WTC11 (cell line): Measurements from ENCODE around the gene ABAT. TPM values are rescaled to one million over a fixed set of nuclear protein-coding genes. Genes with fewer than 3 reads are reported as not detected.

Source experiments
- ATAC-seq: fragments of 200-7000 bp; cut with Tn5 transposase; 2 replicates; pipeline ENCODE4 v1.10.0; 2021; ENCODE audit warnings: mild to moderate bottlenecking, moderate library complexity
- CTCF ChIA-PET: fragments of 300-600 bp; sonication (Branson Sonifier 250); formaldehyde crosslinking; loops from one replicate; lab custom pipeline; 2021; ENCODE audit warnings: antibody characterized with exemption; lab: Charles Lee
- POLR2A ChIA-PET: fragments of 350-600 bp; sonication (Branson Sonifier 250); formaldehyde crosslinking; loops from one replicate; lab custom pipeline; 2021; ENCODE audit warnings: antibody characterized with exemption; lab: Charles Lee
- DNase-seq: peaks from one replicate; pipeline ENCODE4 v3.0.0; 2021; ENCODE audit warnings: low spot score
- H3K27ac Mint-ChIP-seq: 2 replicates; pipeline ENCODE4 v1.8.0; 2021; ENCODE audit warnings: mixed read lengths
- H3K27me3 Mint-ChIP-seq: 2 replicates; pipeline ENCODE4 v1.8.0; 2021; ENCODE audit warnings: low read depth, mild to moderate bottlenecking, moderate library complexity, mixed read lengths
- H3K36me3 Mint-ChIP-seq: 2 replicates; pipeline ENCODE4 v1.8.0; 2021; ENCODE audit warnings: mixed read lengths
- H3K4me1 Mint-ChIP-seq: 2 replicates; pipeline ENCODE4 v1.8.0; 2022; ENCODE audit warnings: mixed read lengths
- H3K4me3 Mint-ChIP-seq: 2 replicates; pipeline ENCODE4 v1.8.0; 2021; ENCODE audit warnings: mild to moderate bottlenecking, moderate library complexity, mixed read lengths
- H3K9me3 Mint-ChIP-seq: 2 replicates; pipeline ENCODE4 v1.8.0; 2021; ENCODE audit warnings: mixed read lengths
- ATF1 ChIP-seq: sonication (generic); formaldehyde crosslinking; IDR thresholded peaks from 2 replicates; pipeline ENCODE4 v1.8.1; 2023; ENCODE audit warnings: mild to moderate bottlenecking, moderate library complexity, missing genetic modification reagents
- ATF3 ChIP-seq: sonication (generic); formaldehyde crosslinking; conservative IDR thresholded peaks from 2 replicates; pipeline ENCODE4 v1.8.1; 2022; ENCODE audit warnings: mild to moderate bottlenecking, missing genetic modification reagents
- CREM ChIP-seq: sonication (generic); formaldehyde crosslinking; IDR thresholded peaks from 2 replicates; pipeline ENCODE4 v1.8.1; 2022; ENCODE audit warnings: mild to moderate bottlenecking, missing genetic modification reagents, moderate library complexity
- E2F4 ChIP-seq: sonication (generic); formaldehyde crosslinking; IDR thresholded peaks from 2 replicates; pipeline ENCODE4 v1.8.1; 2022; ENCODE audit warnings: low read depth, mild to moderate bottlenecking, moderate library complexity, missing genetic modification reagents, borderline replicate concordance
- FOXP1 ChIP-seq: sonication (generic); formaldehyde crosslinking; IDR thresholded peaks from 2 replicates; pipeline ENCODE4 v1.8.0; 2022; ENCODE audit warnings: missing genetic modification reagents, mild to moderate bottlenecking, moderate library complexity, borderline replicate concordance
- FOXP4 ChIP-seq: sonication (generic); formaldehyde crosslinking; IDR thresholded peaks from 2 replicates; pipeline ENCODE4 v1.8.0; 2022; ENCODE audit warnings: mild to moderate bottlenecking, missing genetic modification reagents
- GABPB1 ChIP-seq: sonication (generic); formaldehyde crosslinking; IDR thresholded peaks from 2 replicates; pipeline ENCODE4 v1.8.1; 2023; ENCODE audit warnings: mild to moderate bottlenecking, missing genetic modification reagents
- GRHL2 ChIP-seq: fragments of 250-450 bp; sonication (Bioruptor Pico); IDR thresholded peaks from 2 replicates; pipeline ENCODE4 v1.8.0; 2022; ENCODE audit warnings: mild to moderate bottlenecking, moderate library complexity; ENCODE audit not compliant: insufficient replicate concordance, severe bottlenecking
- HMGA2 ChIP-seq: fragments of 250-450 bp; sonication (Bioruptor Pico); IDR thresholded peaks from 2 replicates; pipeline ENCODE4 v1.4.0; 2021; ENCODE audit warnings: mild to moderate bottlenecking, moderate library complexity
- HMGXB4 ChIP-seq: sonication (generic); formaldehyde crosslinking; IDR thresholded peaks from 2 replicates; pipeline ENCODE4 v1.8.1; 2023; ENCODE audit warnings: mild to moderate bottlenecking, moderate library complexity, missing genetic modification reagents
- IRF2 ChIP-seq: sonication (generic); formaldehyde crosslinking; IDR thresholded peaks from 2 replicates; pipeline ENCODE4 v1.8.0; 2022; ENCODE audit warnings: low read depth, missing genetic modification reagents, borderline replicate concordance
- MXD4 ChIP-seq: fragments of 250-450 bp; sonication (Bioruptor Pico); IDR thresholded peaks from 2 replicates; pipeline ENCODE4 v1.8.0; 2021; ENCODE audit warnings: mild to moderate bottlenecking, moderate library complexity, borderline replicate concordance
- NFATC4 ChIP-seq: fragments of 250-450 bp; sonication (Bioruptor Pico); IDR thresholded peaks from 2 replicates; pipeline ENCODE4 v1.9.0; 2021; ENCODE audit warnings: mild to moderate bottlenecking
- NR2C2 ChIP-seq: sonication (generic); formaldehyde crosslinking; IDR thresholded peaks from 2 replicates; pipeline ENCODE4 v1.8.0; 2022; ENCODE audit warnings: mild to moderate bottlenecking, missing genetic modification reagents
- PRRX2 ChIP-seq: fragments of 250-450 bp; sonication (Bioruptor Pico); IDR thresholded peaks from 2 replicates; pipeline ENCODE4 v1.8.0; 2021; ENCODE audit warnings: mild to moderate bottlenecking
- SMAD4 ChIP-seq: sonication (generic); formaldehyde crosslinking; IDR thresholded peaks from 2 replicates; pipeline ENCODE4 v1.8.0; 2022; ENCODE audit warnings: mild to moderate bottlenecking, missing genetic modification reagents
- STAT6 ChIP-seq: sonication (generic); formaldehyde crosslinking; conservative IDR thresholded peaks from 2 replicates; pipeline ENCODE4 v1.8.1; 2023; ENCODE audit warnings: mild to moderate bottlenecking, low read depth, missing genetic modification reagents, moderate library complexity
- TCF7 ChIP-seq: sonication (generic); formaldehyde crosslinking; IDR thresholded peaks from 2 replicates; pipeline ENCODE4 v1.8.0; 2022; ENCODE audit warnings: mild to moderate bottlenecking, low read depth, missing genetic modification reagents, moderate library complexity
- USF2 ChIP-seq: sonication (generic); formaldehyde crosslinking; IDR thresholded peaks from 2 replicates; pipeline ENCODE4 v1.8.1; 2023; ENCODE audit warnings: mild to moderate bottlenecking, missing genetic modification reagents, moderate library complexity
- ZNF138 ChIP-seq: sonication (generic); formaldehyde crosslinking; conservative IDR thresholded peaks from 2 replicates; pipeline ENCODE4 v1.8.1; 2022; ENCODE audit warnings: mild to moderate bottlenecking, moderate library complexity, missing genetic modification reagents
- ZSCAN18 ChIP-seq: fragments of 250-450 bp; sonication (Bioruptor Pico); IDR thresholded peaks from 2 replicates; pipeline ENCODE4 v2.1.2; 2022; ENCODE audit warnings: mild to moderate bottlenecking, moderate library complexity
- total RNA-seq: library from RNA; stranded (reverse); gene quantifications from 3 replicates; pipeline ENCODE4 v1.2.3, GENCODE V29; 2021

ABAT gene
- total RNA-seq, 1 experiment from 2014 or later, result 6.6 TPM

GRCh38 chr16:8648877-8649276 lies 25.5 kb upstream of the ABAT start:
- TF ChIP-seq FOXP4 (CRISPR knock-in tag) (no peak), USF2 (CRISPR knock-in tag) (no peak), STAT6 (CRISPR knock-in tag) (no peak), PRRX2 (CRISPR knock-in tag) (no peak), FOXP1 (CRISPR knock-in tag) (no peak), MXD4 (CRISPR knock-in tag) (no peak), HMGA2 (CRISPR knock-in tag) (no peak), ATF1 (no peak), GRHL2 (CRISPR knock-in tag) (no peak), ZSCAN18 (CRISPR knock-in tag) (no peak), ATF3 (CRISPR knock-in tag) (no peak), NFATC4 (CRISPR knock-in tag) (no peak)
- TF ChIP-seq, all 79 proteins: peak for 0
- H3K36me3 Mint-ChIP-seq, result peaks cover 44% of the 10 kb centered on the region
- peaks cover 5% of the 10 kb centered on the region; the same call in 1 of the 2 replicates for H3K4me1 Mint-ChIP-seq
- H3K9me3 Mint-ChIP-seq, result no peaks in the 10 kb centered on the region
- ChIA-PET POLR2A (no interaction called here), CTCF (interaction anchor here (1.1 to 1.4 kb wide), 2 partner anchors 13 to 77 kb away, joined by 3 to 5 read pairs; no protein-coding TSS in a partner anchor)
- ATAC-seq, result no peak
- no peak overlapping the region; the same call in 1 of the 2 replicates for H3K27ac Mint-ChIP-seq
- DNase-seq, result no peak
- no peaks in the 10 kb centered on the region for H3K27me3 Mint-ChIP-seq
- H3K4me3 Mint-ChIP-seq, result no peak overlapping the region

GRCh38 chr16:8649829-8650554 lies 24.4 kb upstream of the ABAT start:
- Mint-ChIP-seq H3K4me3 (no peak overlapping the region), H3K27ac (no peak overlapping the region)
- POLR2A ChIA-PET, result no interaction called here
- TF ChIP-seq GABPB1 (no peak), TCF7 (CRISPR knock-in tag) (no peak), NR2C2 (CRISPR knock-in tag) (no peak), ATF3 (CRISPR knock-in tag) (no peak), HMGXB4 (CRISPR knock-in tag) (no peak), E2F4 (no peak), SMAD4 (CRISPR knock-in tag) (no peak), IRF2 (CRISPR knock-in tag) (no peak), ATF1 (no peak), CREM (CRISPR knock-in tag) (no peak), ZNF138 (no peak), ZSCAN18 (CRISPR knock-in tag) (no peak)

More at GRCh38 chr16:8649829-8650554, 24.4 kb upstream of the ABAT start:
- H3K27me3 Mint-ChIP-seq, result no peaks in the 10 kb centered on the region
- ATAC-seq, result no peak
- H3K36me3 Mint-ChIP-seq, result peaks cover 33% of the 10 kb centered on the region
- CTCF ChIA-PET, result interaction anchor here (1.1 to 2.5 kb wide), 3 partner anchors 15 to 78 kb away, joined by 3 to 15 read pairs (median 5); no protein-coding TSS in a partner anchor
- no peak for DNase-seq
- no peaks in the 10 kb centered on the region for H3K9me3 Mint-ChIP-seq
- H3K4me1 Mint-ChIP-seq, result peaks cover 5% of the 10 kb centered on the region; the same call in 1 of the 2 replicates
